LHCN-M2 (cell line): ENCODE data around the gene TBATA. TPM values are rescaled to one million over a fixed set of nuclear protein-coding genes. Genes with fewer than 3 reads are reported as not detected.

Experiments used
- DNase-seq: peaks from one replicate; pipeline ENCODE4 v3.0.0-alpha.2; 2012; ENCODE audit warnings: low read depth
- total RNA-seq: library from RNA; depleted of rRNA; stranded (reverse); fragments of >200 nt; gene quantifications from 2 replicates; pipeline ENCODE4 v1.2.3, GENCODE V29; 2014

Gene TBATA
- total RNA-seq, 1 experiment from 2014 or later: not detected

- DNase-seq: no peak
Observed at GRCh38 chr10:70744617-70745143, 40.5 kb downstream of the TBATA start.

- DNase-seq: no peak
Observed at GRCh38 chr10:70743879-70744278, 41.3 kb downstream of the TBATA start.

GRCh38 chr10:70743430-70743788, 41.8 kb downstream of the TBATA start:
- DNase-seq: no peak

DNA sequence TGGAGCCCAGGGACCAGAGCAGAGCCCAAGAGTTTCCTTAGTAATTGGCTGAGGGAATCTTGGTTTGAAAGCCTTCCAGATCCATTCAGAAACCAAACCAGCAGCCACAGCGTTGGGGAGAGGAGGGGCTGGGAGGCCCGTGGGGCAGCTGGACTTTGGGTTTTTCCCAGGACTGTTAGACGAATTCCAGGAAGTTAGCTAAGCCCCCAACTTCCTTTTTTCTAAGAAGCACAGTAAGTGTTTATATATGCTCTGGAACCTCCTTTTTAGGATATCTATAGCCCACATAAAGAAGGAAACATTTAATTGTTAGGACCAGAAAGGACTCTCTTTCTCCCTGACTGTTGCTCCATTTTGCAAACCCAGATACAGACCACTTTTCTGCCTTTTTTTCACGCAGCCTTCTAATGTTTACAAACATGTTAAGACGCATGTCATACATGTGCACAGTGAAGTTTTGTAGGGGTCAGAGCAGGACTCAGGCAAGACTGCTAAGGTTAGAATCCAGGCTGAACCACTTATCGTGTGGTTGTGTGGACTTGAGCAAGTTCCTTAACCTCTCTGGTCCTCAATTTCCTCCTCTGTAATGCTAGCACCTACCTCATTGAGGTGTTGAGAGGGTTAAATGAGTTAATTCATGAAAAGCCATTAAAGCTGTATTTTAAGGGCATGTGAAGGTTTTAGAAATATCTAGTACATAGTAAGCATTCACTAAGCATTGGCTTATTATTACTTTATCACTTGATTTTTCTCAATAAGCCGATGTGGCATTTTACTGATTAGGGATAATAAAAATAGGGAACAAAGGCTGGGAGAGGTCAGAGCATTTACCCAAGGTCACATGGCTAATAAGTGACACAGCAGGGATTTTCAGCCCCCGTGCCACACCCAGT, 42.4 kb downstream of the TBATA start:
- peak; percentile 42 for DNase-seq

GRCh38 chr10:70740406-70741288, 44.5 kb downstream of the TBATA start:
- DNase-seq: peak; percentile 34

DNA sequence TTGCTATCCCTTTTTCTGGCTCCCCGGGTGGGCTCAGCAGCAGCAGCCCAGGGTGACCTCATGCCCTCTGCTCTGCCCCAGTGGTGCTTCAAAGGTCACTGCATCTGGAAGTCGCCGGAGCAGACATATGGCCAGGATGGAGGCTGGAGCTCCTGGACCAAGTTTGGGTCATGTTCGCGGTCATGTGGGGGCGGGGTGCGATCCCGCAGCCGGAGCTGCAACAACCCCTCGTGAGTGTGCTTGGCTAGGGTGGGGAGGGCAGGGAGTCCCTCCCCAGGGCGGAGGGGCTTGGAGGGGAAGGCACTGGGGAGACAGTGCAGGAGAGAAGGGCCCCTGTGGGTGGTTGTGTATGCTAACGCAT, 46.4 kb downstream of the TBATA start:
- DNase-seq: no peak

- no peak for DNase-seq
Observed at GRCh38 chr10:70738006-70738760, 47.0 kb downstream of the TBATA start.

GRCh38 chr10:70737250-70737649, 47.9 kb downstream of the TBATA start:
- no peak for DNase-seq

- DNase-seq: no peak
Observed at GRCh38 chr10:70736525-70736924, 48.7 kb downstream of the TBATA start.

DNA sequence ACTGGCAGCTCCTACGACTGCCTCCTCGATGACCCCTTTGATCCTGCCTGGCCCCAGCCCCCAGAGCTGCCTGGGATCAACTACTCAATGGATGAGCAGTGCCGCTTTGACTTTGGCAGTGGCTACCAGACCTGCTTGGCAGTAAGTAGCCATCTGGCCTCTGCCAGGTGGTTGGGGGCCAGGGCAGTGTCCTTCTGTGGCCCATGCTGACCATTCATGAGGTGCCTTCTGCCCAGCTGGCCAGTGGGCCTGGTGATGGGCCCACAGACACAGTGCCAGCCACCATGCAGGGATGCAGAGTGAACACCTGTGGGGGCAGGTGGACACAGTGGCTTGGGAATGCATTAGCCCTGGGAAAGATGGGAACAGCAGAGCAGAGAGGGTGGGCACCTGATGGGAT, 50.0 kb downstream of the TBATA start:
- no peak for DNase-seq

DNA sequence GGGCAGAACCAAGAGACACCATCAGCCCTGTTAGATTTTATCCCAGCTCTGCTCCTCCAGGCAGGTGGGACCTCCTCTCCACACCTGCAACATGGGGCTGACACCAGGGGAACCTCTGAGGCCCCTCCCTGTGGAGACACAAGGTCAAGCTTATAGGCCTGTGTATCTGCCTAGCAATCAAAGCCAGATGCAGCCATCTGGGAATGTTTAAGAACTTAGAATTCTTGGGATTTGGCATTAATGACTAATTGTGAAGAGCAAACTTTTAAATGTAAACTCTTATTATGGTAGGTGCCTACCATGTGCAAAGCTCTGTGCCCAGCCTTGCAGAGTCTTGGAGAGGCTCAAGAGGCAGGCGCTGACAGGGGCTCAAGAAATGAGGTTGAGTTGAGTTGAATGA, 52.1 kb downstream of the TBATA start:
- no peak for DNase-seq

DNA sequence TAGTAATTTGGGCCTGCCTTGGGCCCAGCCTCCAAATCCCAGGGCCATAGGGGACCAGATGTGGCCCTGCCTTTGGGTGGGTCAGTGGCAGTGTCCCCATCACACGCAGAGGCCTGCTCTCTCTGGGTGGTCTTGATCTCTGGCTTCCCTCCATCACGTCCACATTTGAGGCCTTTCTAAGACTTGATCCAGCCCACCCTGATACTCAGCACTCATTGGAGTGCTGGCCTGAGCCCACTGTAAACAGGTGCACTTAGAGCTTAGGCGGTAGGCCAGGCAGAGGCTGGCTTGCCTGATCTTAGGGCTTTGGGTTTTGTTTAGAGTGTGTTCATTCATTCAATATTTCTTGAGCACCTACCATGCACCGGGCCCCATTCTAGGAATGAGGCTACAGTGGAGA, 52.6 kb downstream of the TBATA start:
- no peak for DNase-seq

DNA sequence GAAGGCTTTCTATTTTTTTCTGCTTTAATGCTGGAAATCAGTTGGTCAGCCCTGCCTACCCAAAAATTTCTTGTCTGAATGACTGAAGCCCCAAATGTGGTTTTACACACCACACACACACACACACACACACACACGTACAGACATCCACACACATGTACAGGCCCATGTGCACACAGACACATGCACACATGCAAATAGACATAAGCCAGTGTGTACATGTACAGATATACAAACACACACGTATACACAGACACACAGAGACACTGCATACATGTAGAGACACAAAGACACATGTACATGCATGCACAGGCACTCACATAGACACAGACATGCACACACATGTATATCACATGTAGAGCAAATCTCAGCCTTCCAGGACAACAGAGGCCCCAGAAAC, 54.2 kb downstream of the TBATA start:
- no peak for DNase-seq

DNA sequence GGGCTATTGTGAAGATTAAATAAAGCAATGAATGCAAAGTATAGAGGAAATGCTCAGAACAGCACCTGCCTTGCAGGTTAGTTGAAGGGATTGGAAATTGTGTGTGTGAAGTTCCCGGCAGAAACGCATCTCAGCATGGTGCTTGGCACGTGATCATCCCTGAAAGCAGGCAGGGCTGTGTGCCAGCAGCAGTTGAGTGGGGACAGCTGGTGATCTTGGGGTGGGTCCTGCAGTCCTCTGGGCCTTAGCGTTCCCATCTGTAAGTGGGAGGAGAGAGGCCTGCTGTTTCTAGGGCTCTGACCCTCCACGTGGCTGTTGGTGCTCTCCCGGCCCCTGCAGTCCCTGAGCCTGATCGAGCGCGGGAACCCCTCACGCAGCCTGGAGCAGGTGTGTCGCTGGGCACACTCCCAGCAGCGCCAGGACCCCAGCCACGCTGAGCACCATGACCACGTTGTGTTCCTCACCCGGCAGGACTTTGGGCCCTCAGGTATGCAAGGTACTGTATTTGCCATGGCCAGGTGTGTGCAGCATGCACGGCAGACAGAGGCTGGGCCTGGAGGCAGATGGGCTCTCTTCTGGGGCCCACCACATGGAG, 55.3 kb downstream of the TBATA start:
- DNase-seq: no peak

- no peak for DNase-seq
Observed at GRCh38 chr10:70728328-70728727, 56.8 kb downstream of the TBATA start.

- no peak for DNase-seq
Observed at GRCh38 chr10:70726909-70727495, 58.2 kb downstream of the TBATA start.

GRCh38 chr10:70723771-70724170, 61.4 kb downstream of the TBATA start:
- no peak for DNase-seq

GRCh38 chr10:70722820-70723424, 62.3 kb downstream of the TBATA start:
- peak; percentile 63 for DNase-seq
